Neutrophil (primary cell): ENCODE measurements around the gene GRK1.

Source experiments
- H3K27ac ChIP-seq: fragments of 200-600 bp; sonication (generic); 2 replicates; pipeline ENCODE4 v1.5.1; 2016; ENCODE audit warnings: mild to moderate bottlenecking, moderate library complexity
- H3K27me3 ChIP-seq: fragments of 200-600 bp; sonication (generic); 2 replicates; pipeline ENCODE4 v1.6.0; 2016; ENCODE audit warnings: mild to moderate bottlenecking
- H3K36me3 ChIP-seq: fragments of 200-600 bp; sonication (generic); 2 replicates; pipeline ENCODE4 v1.5.1; 2017
- H3K4me1 ChIP-seq, 2 experiments: fragments of 200-600 bp in 1 of 2; sonication (generic) in 1 of 2; 1 replicate in 1 of 2; 2 replicates in 1 of 2; pipeline versions ENCODE4 v1.5.1 to v1.6.1; 2013 to 2016; ENCODE audit warnings: low read depth in 1 of 2, low read length in 1 of 2, mild to moderate bottlenecking in 1 of 2, moderate library complexity in 1 of 2; ENCODE audit not compliant: control insufficient read depth in 1 of 2, insufficient read depth in 1 of 2
- H3K4me3 ChIP-seq, 2 experiments: fragments of 200-600 bp in 1 of 2; sonication (generic) in 1 of 2; 1 replicate in 1 of 2; 2 replicates in 1 of 2; pipeline ENCODE4 v1.5.1; 2013 to 2016; ENCODE audit warnings: low read depth in 1 of 2, low read length in 1 of 2, mild to moderate bottlenecking in 1 of 2, moderate library complexity in 1 of 2
- H3K9me3 ChIP-seq: fragments of 200-600 bp; sonication (generic); 2 replicates; pipeline ENCODE4 v1.5.1; 2016
- CTCF ChIP-seq: fragments of 200-600 bp; sonication (generic); IDR thresholded peaks from 2 replicates; pipeline ENCODE4 v1.5.1; 2016; ENCODE audit warnings: antibody characterized with exemption

The GRK1 gene

GRCh38 chr13:113774177-113775107, 107.4 kb downstream of the GRK1 start:
- Histone ChIP-seq H3K27ac (no peak overlapping the region), H3K4me1 (no peaks in the 10 kb centered on the region), H3K27me3 (peaks cover 32% of the 10 kb centered on the region), H3K36me3 (no peaks in the 10 kb centered on the region), H3K4me3 (no peak overlapping the region), H3K9me3 (no peaks in the 10 kb centered on the region)
- TF ChIP-seq CTCF: no peak

- Histone ChIP-seq H3K4me3 (no peak overlapping the region), H3K4me1 (no peaks in the 10 kb centered on the region), H3K36me3 (no peaks in the 10 kb centered on the region), H3K27me3 (peaks cover 39% of the 10 kb centered on the region), H3K9me3 (no peaks in the 10 kb centered on the region), H3K27ac (no peak overlapping the region)
- no peak for TF ChIP-seq CTCF
Observed at GRCh38 chr13:113775451-113776145, 108.6 kb downstream of the GRK1 start.

GRCh38 chr13:113776231-113777125, 109.5 kb downstream of the GRK1 start:
- no peaks in the 10 kb centered on the region for H3K9me3 ChIP-seq
- no peak overlapping the region for H3K27ac ChIP-seq
- no peaks in the 10 kb centered on the region for H3K36me3 ChIP-seq
- H3K4me3 ChIP-seq: no peak overlapping the region
- H3K27me3 ChIP-seq: peaks cover 39% of the 10 kb centered on the region
- no peaks in the 10 kb centered on the region for H3K4me1 ChIP-seq
- TF ChIP-seq CTCF: no peak

GRCh38 chr13:113777311-113778260, 110.6 kb downstream of the GRK1 start:
- no peaks in the 10 kb centered on the region for H3K36me3 ChIP-seq
- peaks cover 39% of the 10 kb centered on the region for H3K27me3 ChIP-seq
- no peak overlapping the region for H3K27ac ChIP-seq
- H3K4me1 ChIP-seq: no peaks in the 10 kb centered on the region
- no peak for TF ChIP-seq CTCF
- H3K4me3 ChIP-seq: no peak overlapping the region
- H3K9me3 ChIP-seq: no peaks in the 10 kb centered on the region
